IMR-90 (cell line): Measurements from ENCODE around the gene PLCH1. TPM values are rescaled to one million over a fixed set of nuclear protein-coding genes. Genes with fewer than 3 reads are reported as not detected.

ENCODE experiments used
- ATAC-seq: fragments of 200-7000 bp; cut with Tn5 transposase; 2 replicates; pipeline ENCODE4 v1.9.1; 2020; ENCODE audit warnings: low read depth, mild to moderate bottlenecking, moderate library complexity
- BruUV-seq: library from RNA; stranded (reverse); fragments of 400-500 nt; replicated peaks from 2 replicates; lab custom pipeline; 2021; lab: Mats Ljungman, UMichigan
- CTCF ChIA-PET: fragments of 300-600 bp; formaldehyde crosslinking; extraction: SDS; loops from one replicate; lab custom pipeline; 2021; ENCODE audit warnings: antibody characterized with exemption; lab: Yijun Ruan, JAX
- POLR2A ChIA-PET: fragments of 300-600 bp; sonication (Branson Sonifier 250); formaldehyde crosslinking; loops from one replicate; lab custom pipeline; 2022; ENCODE audit warnings: antibody characterized with exemption; ENCODE audit not compliant: unreplicated experiment; lab: Charles Lee
- DNase-seq: peaks from one replicate; pipeline ENCODE4 v3.0.0; 2013
- H2AFZ ChIP-seq: replicated peaks from 2 replicates; pipeline ENCODE3; 2013; ENCODE audit warnings: low read length, mild to moderate bottlenecking; ENCODE audit not compliant: poor library complexity
- H2AK5ac ChIP-seq: 2 replicates; pipeline ENCODE4 v1.6.1; 2013; ENCODE audit warnings: low read depth, low read length, inconsistent platforms
- H2AK9ac ChIP-seq: replicated peaks from 2 replicates; pipeline ENCODE3; 2013; ENCODE audit warnings: mild to moderate bottlenecking, low read depth, low read length, moderate library complexity; ENCODE audit not compliant: poor library complexity
- H2BK120ac ChIP-seq: 2 replicates; pipeline ENCODE4 v1.6.1; 2013; ENCODE audit warnings: low read depth, low read length, inconsistent platforms
- H2BK15ac ChIP-seq: 3 replicates; pipeline ENCODE4 v1.6.1; 2013; ENCODE audit warnings: low read depth, low read length, inconsistent platforms
- H2BK20ac ChIP-seq: 2 replicates; pipeline ENCODE4 v1.6.1; 2013; ENCODE audit warnings: low read depth, mild to moderate bottlenecking, inconsistent platforms, low read length, moderate library complexity
- H2BK5ac ChIP-seq: 2 replicates; pipeline ENCODE4 v1.6.1; 2013; ENCODE audit warnings: mild to moderate bottlenecking, low read depth, low read length, inconsistent platforms; ENCODE audit not compliant: poor library complexity, severe bottlenecking
- H3K14ac ChIP-seq: replicated peaks from 2 replicates; pipeline ENCODE4 v1.6.1; 2013; ENCODE audit warnings: low read depth, low read length, inconsistent platforms
- H3K18ac ChIP-seq: 2 replicates; pipeline ENCODE4 v1.6.1; 2013; ENCODE audit warnings: low read depth, low read length, control low read depth
- H3K23ac ChIP-seq: 2 replicates; pipeline ENCODE4 v1.6.1; 2013; ENCODE audit warnings: low read depth, low read length, inconsistent platforms
- H3K27ac ChIP-seq: 2 replicates; pipeline ENCODE4 v1.5.1; 2013; ENCODE audit warnings: mild to moderate bottlenecking, control low read depth, low read length; ENCODE audit not compliant: insufficient read depth
- H3K27me3 ChIP-seq: 2 replicates; pipeline ENCODE4 v1.6.1; 2013; ENCODE audit warnings: low read length; ENCODE audit not compliant: control insufficient read depth, insufficient read depth
- H3K36me3 ChIP-seq: 2 replicates; pipeline ENCODE4 v1.6.1; 2013; ENCODE audit warnings: low read length, mixed read lengths; ENCODE audit not compliant: control insufficient read depth, insufficient read depth
- H3K4ac ChIP-seq: 2 replicates; pipeline ENCODE4 v1.6.1; 2013; ENCODE audit warnings: low read depth, low read length, inconsistent platforms
- H3K4me1 ChIP-seq: 2 replicates; pipeline ENCODE4 v1.6.1; 2013; ENCODE audit warnings: low read length, mixed read lengths; ENCODE audit not compliant: control insufficient read depth, insufficient read depth
- H3K4me2 ChIP-seq: 2 replicates; pipeline ENCODE4 v1.6.1; 2013; ENCODE audit warnings: low read depth, mild to moderate bottlenecking, control low read depth, low read length, moderate library complexity
- H3K4me3 ChIP-seq: 2 replicates; pipeline ENCODE4 v1.5.1; 2013; ENCODE audit warnings: low read depth, mild to moderate bottlenecking, control low read depth, low read length, moderate library complexity; ENCODE audit not compliant: insufficient read depth
- H3K56ac ChIP-seq: 2 replicates; pipeline ENCODE4 v1.6.1; 2013; ENCODE audit warnings: low read length, inconsistent platforms; ENCODE audit not compliant: insufficient read depth; ENCODE audit errors: extremely low read depth
- H3K79me1 ChIP-seq, 2 experiments: 2 replicates each; pipeline ENCODE4 v1.6.1; 2013; ENCODE audit warnings: low read length in 2 of 2, inconsistent platforms in 1 of 2, low read depth in 1 of 2
- H3K9ac ChIP-seq: 2 replicates; pipeline ENCODE4 v1.6.1; 2013; ENCODE audit warnings: low read depth, low read length, control low read depth
- H3K9me1 ChIP-seq: 2 replicates; pipeline ENCODE4 v1.6.1; 2013; ENCODE audit warnings: low read length, inconsistent platforms; ENCODE audit not compliant: insufficient read depth
- H3K9me3 ChIP-seq: 2 replicates; pipeline ENCODE4 v1.6.1; 2013; ENCODE audit warnings: low read length; ENCODE audit not compliant: control insufficient read depth, insufficient read depth
- H4K20me1 ChIP-seq: 2 replicates; pipeline ENCODE4 v1.6.1; 2013; ENCODE audit warnings: low read length, inconsistent platforms; ENCODE audit not compliant: insufficient read depth
- H4K5ac ChIP-seq: 2 replicates; pipeline ENCODE4 v1.6.1; 2013; ENCODE audit warnings: mild to moderate bottlenecking, low read depth, low read length, control low read depth
- H4K8ac ChIP-seq, 2 experiments: 2 replicates each; pipeline ENCODE4 v1.6.1; 2013; ENCODE audit warnings: low read depth in 2 of 2, low read length in 2 of 2, control low read depth in 1 of 2, inconsistent platforms in 1 of 2
- H4K91ac ChIP-seq: 2 replicates; pipeline ENCODE4 v1.6.1; 2013; ENCODE audit warnings: low read depth, low read length, inconsistent platforms; ENCODE audit not compliant: insufficient read depth
- BHLHE40 ChIP-seq: fragments of 150-350 bp; IDR thresholded peaks from 2 replicates; pipeline ENCODE4 v1.6.1; 2016; ENCODE audit warnings: mild to moderate bottlenecking, low read depth, low read length
- CEBPB ChIP-seq: IDR thresholded peaks from 2 replicates; pipeline ENCODE4 v1.6.1; 2012; ENCODE audit warnings: low read depth, low read length, improper control_type of control experiment
- CHD1 ChIP-seq: IDR thresholded peaks from 2 replicates; pipeline ENCODE4 v1.6.1; 2012; ENCODE audit warnings: low read depth, low read length, improper control_type of control experiment
- FOS ChIP-seq: fragments of 150-350 bp; IDR thresholded peaks from 2 replicates; pipeline ENCODE4 v1.6.1; 2016; ENCODE audit warnings: low read depth, low read length
- MAFK ChIP-seq: IDR thresholded peaks from 2 replicates; pipeline ENCODE4 v1.6.1; 2012; ENCODE audit warnings: low read depth, low read length, improper control_type of control experiment
- MAZ ChIP-seq: IDR thresholded peaks from 2 replicates; pipeline ENCODE4 v1.6.1; 2012; ENCODE audit warnings: low read depth, mild to moderate bottlenecking, low read length, improper control_type of control experiment, moderate library complexity, borderline replicate concordance
- MXI1 ChIP-seq: IDR thresholded peaks from 2 replicates; pipeline ENCODE4 v1.6.1; 2012; ENCODE audit warnings: low read depth, mild to moderate bottlenecking, low read length, moderate library complexity, borderline replicate concordance
- POLR2A ChIP-seq: IDR thresholded peaks from 2 replicates; pipeline ENCODE4 v1.6.1; 2012; ENCODE audit warnings: mild to moderate bottlenecking, low read depth, low read length
- RAD21 ChIP-seq: IDR thresholded peaks from 2 replicates; pipeline ENCODE4 v1.6.1; 2012; ENCODE audit warnings: low read length, improper control_type of control experiment
- RCOR1 ChIP-seq: IDR thresholded peaks from 2 replicates; pipeline ENCODE4 v1.6.1; 2012; ENCODE audit warnings: mild to moderate bottlenecking, low read length, improper control_type of control experiment; ENCODE audit not compliant: insufficient replicate concordance
- RFX5 ChIP-seq: IDR thresholded peaks from 2 replicates; pipeline ENCODE4 v1.8.0; 2012; ENCODE audit warnings: low read depth, mild to moderate bottlenecking, low read length, moderate library complexity
- SMC3 ChIP-seq: fragments of 150-350 bp; IDR thresholded peaks from 2 replicates; pipeline ENCODE4 v1.6.1; 2016; ENCODE audit warnings: low read depth, mild to moderate bottlenecking, antibody characterized with exemption, low read length, moderate library complexity
- WGBS, 2 experiments: methylation state at CpG; one replicate each; pipeline versions ENCODE4 v1.1.5 to v1.1.7; 2013; ENCODE audit warnings: missing lambda C conversion rate in 2 of 2; ENCODE audit not compliant: insufficient read length in 1 of 2; ENCODE audit errors: extremely low coverage in 2 of 2; 5-methylcytosine and 5-hydroxymethylcytosine counted together
- dilution Hi-C: fragments of 300-500 bp; cut with HindIII; formaldehyde crosslinking; loops from one replicate; pipeline ENCODE4 v1.14.3; 2018; ENCODE audit warnings: low sequenced_read_pairs; ENCODE audit not compliant: unreplicated experiment
- in situ Hi-C: fragments of 300-500 bp; cut with MboI; formaldehyde crosslinking; loops from 3 replicates; pipeline ENCODE4 v1.14.3; 2019; ENCODE audit warnings: low sequenced_read_pairs, inconsistent platforms, mixed read lengths
- intact Hi-C: fragments of 100-400 bp; cut with micrococcal nuclease; formaldehyde crosslinking; loops from 2 replicates; pipeline ENCODE4 v1.10.0; 2022
- polyA plus RNA-seq, 3 experiments: library from polyadenylated mRNA; depleted of rRNA; stranded (reverse); fragments of >200 nt; gene quantifications; 2 replicates each; pipeline ENCODE4 v1.2.3, GENCODE V29; 2012; ENCODE audit warnings: low replicate concordance in 1 of 3
- total RNA-seq: library from RNA; depleted of rRNA; stranded (reverse); fragments of >200 nt; gene quantifications from 2 replicates; pipeline ENCODE4 v1.2.3, GENCODE V29; 2012
- TF ChIP-seq, protein P1 (sequence below): fragments of 150-350 bp; IDR thresholded peaks from 2 replicates; pipeline ENCODE4 v1.6.1; 2016; ENCODE audit warnings: low read depth, mild to moderate bottlenecking, low read length, moderate library complexity, borderline replicate concordance
- TF ChIP-seq, protein P2 (sequence below): conservative IDR thresholded peaks from 2 replicates; pipeline ENCODE4 v1.5.1; 2012; ENCODE audit warnings: mild to moderate bottlenecking, low read depth, low read length, improper control_type of control experiment
- TF ChIP-seq, protein P3 (sequence below): fragments of 150-350 bp; IDR thresholded peaks from 2 replicates; pipeline ENCODE4 v1.6.1; 2017; ENCODE audit warnings: mild to moderate bottlenecking, antibody characterized with exemption, low read length, low read depth

Gene PLCH1
- total and polyA plus RNA-seq, 2 of the 4 experiments (the other 2 are of a cell fraction) = not detected

DNA sequence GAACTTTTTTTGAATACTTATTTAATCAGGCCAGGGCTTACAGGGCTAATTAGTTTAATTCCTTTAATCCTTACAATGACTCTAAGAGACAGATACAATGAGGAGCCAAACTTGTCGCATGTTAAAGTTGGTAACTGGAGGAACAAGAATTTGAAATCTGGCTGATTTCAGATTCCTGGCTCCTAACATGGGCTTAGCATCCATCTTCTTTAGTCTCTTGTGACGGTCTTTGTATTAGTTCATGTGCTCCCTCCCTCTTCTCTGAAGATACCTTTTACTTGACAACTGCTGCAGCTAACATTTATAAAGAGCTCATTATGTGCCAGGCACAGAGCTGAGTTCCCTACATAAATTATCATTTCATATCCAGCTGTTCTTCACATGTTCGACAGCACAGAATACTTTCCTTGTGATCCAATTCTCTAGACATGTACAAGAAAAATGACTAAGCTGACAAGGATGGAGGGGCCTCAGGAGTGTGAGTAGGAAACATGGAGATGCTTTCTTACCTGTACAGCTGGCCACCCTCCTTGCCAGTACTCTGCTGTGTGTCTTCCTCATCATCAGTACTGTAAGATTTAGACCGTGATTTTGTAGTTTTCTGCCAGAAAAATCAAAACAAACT lies 244.6 kb downstream of the PLCH1 start:
- no TSS peak for BruUV-seq
- ATAC-seq = no peak
- no peak overlapping the region for H3K56ac ChIP-seq
- H4K8ac ChIP-seq = no peak overlapping the region
- H3K14ac ChIP-seq = no peak overlapping the region
- no peak overlapping the region for H2BK120ac ChIP-seq
- H3K27me3 ChIP-seq = no peaks in the 10 kb centered on the region
- H3K4me2 ChIP-seq = no peak overlapping the region
- H3K4me3 ChIP-seq = no peak overlapping the region
- H2BK15ac ChIP-seq = no peak overlapping the region
- dilution Hi-C loops (no loop called here), in situ Hi-C loops (no loop called here), intact Hi-C loops (no loop called here)
- no peak overlapping the region for H3K18ac ChIP-seq
- TF ChIP-seq, protein P1, sequence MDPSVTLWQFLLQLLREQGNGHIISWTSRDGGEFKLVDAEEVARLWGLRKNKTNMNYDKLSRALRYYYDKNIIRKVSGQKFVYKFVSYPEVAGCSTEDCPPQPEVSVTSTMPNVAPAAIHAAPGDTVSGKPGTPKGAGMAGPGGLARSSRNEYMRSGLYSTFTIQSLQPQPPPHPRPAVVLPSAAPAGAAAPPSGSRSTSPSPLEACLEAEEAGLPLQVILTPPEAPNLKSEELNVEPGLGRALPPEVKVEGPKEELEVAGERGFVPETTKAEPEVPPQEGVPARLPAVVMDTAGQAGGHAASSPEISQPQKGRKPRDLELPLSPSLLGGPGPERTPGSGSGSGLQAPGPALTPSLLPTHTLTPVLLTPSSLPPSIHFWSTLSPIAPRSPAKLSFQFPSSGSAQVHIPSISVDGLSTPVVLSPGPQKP = no peak
- TF ChIP-seq MAZ (no peak), FOS (no peak), RAD21 (no peak), RFX5 (no peak), CHD1 (no peak), SMC3 (no peak), RCOR1 (no peak), MAFK (no peak), MXI1 (no peak), POLR2A (no peak), CEBPB (no peak), BHLHE40 (no peak)
- TF ChIP-seq, protein P2, sequence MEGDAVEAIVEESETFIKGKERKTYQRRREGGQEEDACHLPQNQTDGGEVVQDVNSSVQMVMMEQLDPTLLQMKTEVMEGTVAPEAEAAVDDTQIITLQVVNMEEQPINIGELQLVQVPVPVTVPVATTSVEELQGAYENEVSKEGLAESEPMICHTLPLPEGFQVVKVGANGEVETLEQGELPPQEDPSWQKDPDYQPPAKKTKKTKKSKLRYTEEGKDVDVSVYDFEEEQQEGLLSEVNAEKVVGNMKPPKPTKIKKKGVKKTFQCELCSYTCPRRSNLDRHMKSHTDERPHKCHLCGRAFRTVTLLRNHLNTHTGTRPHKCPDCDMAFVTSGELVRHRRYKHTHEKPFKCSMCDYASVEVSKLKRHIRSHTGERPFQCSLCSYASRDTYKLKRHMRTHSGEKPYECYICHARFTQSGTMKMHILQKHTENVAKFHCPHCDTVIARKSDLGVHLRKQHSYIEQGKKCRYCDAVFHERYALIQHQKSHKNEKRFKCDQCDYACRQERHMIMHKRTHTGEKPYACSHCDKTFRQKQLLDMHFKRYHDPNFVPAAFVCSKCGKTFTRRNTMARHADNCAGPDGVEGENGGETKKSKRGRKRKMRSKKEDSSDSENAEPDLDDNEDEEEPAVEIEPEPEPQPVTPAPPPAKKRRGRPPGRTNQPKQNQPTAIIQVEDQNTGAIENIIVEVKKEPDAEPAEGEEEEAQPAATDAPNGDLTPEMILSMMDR = no peak
- TF ChIP-seq, protein P3, sequence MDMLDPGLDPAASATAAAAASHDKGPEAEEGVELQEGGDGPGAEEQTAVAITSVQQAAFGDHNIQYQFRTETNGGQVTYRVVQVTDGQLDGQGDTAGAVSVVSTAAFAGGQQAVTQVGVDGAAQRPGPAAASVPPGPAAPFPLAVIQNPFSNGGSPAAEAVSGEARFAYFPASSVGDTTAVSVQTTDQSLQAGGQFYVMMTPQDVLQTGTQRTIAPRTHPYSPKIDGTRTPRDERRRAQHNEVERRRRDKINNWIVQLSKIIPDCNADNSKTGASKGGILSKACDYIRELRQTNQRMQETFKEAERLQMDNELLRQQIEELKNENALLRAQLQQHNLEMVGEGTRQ = no peak
- H3K36me3 ChIP-seq = no peaks in the 10 kb centered on the region
- no peak overlapping the region for H3K27ac ChIP-seq
- no CpG with 5 or more reads among the region's 4 CpGs for WGBS, 2 experiments
- no peaks in the 10 kb centered on the region for H3K79me1 ChIP-seq
- CTCF ChIA-PET = no interaction called here
- no peak overlapping the region for H4K91ac ChIP-seq
- POLR2A ChIA-PET = interaction anchor here (0.5 kb wide), 1 partner anchor 102 kb away, joined by 3 read pairs; no protein-coding TSS in a partner anchor
- no peak overlapping the region for H2BK20ac ChIP-seq
- H3K9me1 ChIP-seq = no peaks in the 10 kb centered on the region
- no peak overlapping the region for H2AK5ac ChIP-seq
- no peak overlapping the region for H3K9ac ChIP-seq
- H3K23ac ChIP-seq = no peak overlapping the region
- no peak overlapping the region for H4K5ac ChIP-seq
- no peak overlapping the region for H3K4ac ChIP-seq
- H2BK5ac ChIP-seq = no peak overlapping the region
- H2AFZ ChIP-seq = no peak overlapping the region
- DNase-seq = no peak
- H4K20me1 ChIP-seq = no peaks in the 10 kb centered on the region
- H3K9me3 ChIP-seq = no peaks in the 10 kb centered on the region
- no peak overlapping the region for H2AK9ac ChIP-seq
- H3K4me1 ChIP-seq = no peaks in the 10 kb centered on the region
